HG03066 (cell line): Measurements from ENCODE around the gene WDR89.
"Not testable (repeated sequence)": the region's sequence is repeated elsewhere in the genome, so short reads cannot be mapped to it uniquely, and the experiment has no call there.

Source experiments
- ATAC-seq: cut with Tn5 transposase; IDR thresholded peaks from one replicate; pipeline ENCODE4 v1.9.1; 2021; ENCODE audit warnings: low read depth; ENCODE audit not compliant: unreplicated experiment

WDR89 gene

GRCh38 chr14:63654936-63655335 lies 13.3 kb upstream of the WDR89 start:
- no peak for ATAC-seq

DNA sequence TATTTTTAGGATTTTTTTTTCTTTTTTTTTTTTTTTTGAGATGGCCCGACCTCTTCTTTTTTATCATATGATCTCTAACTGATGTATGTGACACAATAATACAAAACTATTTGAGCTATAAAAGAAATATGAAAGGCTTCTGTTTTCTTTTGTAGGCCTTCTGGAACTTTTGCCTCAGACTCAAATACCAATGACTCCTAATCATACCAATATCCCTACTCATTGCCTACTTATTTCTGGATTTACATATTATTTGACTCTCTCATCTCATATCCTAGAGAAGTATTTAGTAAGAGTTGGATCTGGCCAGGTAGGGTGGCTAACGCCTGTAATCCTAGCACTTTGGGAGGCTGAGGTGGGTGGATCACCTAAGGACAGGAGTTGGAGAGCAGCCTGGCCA lies 12.7 kb upstream of the WDR89 start:
- no peak for ATAC-seq

DNA sequence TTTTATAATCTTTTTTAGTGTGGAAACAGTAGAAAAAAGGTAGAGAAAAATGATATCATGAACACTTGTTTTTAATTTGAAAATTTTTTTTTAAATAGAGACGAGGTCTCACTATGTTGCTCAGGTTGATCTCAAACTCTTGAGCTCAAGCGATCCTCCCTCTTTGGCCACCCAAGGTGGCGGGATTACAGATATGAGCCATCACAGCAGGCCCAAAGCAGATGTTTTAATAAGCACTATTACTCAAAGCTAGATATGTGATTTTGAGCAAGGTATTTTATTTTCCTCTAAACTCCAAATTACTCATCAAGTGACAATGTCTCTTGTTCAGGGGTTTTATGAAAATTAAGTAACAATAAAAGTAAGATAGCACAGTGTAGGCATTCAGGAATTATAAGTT lies 10.7 kb upstream of the WDR89 start:
- ATAC-seq, result no peak

DNA sequence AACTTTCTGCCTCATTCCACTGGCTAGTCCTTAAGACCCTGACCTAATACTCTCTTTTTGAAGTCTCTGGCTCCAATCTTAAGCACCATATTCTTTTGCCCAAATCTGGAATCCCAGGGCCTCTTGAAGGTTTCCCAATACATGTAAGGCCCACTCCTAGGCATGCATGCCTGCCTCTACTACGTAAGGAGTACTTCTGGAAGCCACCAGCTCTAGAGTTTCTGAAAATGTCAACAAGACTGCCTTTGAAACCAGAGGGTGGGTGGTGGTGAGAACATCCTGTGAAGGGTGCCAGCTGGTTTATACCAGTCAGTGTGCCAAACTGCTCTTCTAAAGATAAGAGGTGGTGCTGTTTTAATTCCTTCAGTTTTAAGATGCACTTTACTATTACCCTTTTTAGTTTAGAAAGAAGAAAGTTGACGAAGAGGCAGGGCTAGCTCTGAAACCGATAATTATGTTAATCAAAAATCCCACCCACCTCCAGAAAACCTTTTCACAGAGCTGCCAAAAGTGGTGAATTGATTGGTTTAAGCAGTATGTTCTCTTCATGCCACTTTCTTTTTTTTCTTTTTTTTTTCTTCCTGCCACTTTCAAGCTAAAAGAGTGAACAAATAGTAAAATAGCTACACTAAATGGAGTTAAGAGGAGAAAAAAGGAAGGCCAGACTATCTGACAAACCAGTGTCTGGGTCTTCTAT lies 8.7 kb upstream of the WDR89 start:
- ATAC-seq, result peak; percentile 51

DNA sequence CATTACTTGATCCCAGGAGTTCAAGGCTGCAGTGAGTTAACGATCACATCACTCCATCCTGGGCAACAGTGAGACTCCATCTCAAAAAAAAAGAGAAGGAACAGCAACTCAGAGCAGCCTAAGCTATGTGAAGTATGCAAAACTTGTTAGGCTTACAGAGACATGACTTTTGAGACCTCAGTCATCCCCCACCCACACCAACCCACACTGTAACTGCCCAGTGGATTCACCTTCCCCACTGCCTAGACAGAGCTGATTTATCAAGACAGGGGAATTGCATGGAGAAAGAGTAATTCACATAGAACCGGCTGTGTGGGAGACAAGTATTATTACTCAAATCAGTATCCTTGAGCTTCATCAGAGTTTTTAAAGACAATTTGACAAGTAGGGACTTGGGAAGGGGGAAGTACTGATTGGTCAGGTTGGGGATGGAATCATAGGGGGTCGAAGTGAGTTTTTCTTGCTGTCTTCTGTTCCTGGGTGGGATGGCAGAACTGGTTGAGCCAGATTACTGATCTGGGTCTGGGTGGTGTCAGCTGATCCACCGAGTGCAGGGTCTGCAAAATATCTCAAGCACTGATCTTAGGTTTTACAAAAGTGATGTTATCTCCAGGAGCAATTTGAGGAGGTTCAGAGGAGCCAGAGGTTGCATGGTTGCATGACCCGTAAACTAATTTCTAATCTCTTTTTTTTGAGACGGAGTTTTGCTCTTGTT lies 6.2 kb upstream of the WDR89 start:
- ATAC-seq, result no peak

GRCh38 chr14:63644741-63645140 lies 3.1 kb upstream of the WDR89 start:
- no peak for ATAC-seq

DNA sequence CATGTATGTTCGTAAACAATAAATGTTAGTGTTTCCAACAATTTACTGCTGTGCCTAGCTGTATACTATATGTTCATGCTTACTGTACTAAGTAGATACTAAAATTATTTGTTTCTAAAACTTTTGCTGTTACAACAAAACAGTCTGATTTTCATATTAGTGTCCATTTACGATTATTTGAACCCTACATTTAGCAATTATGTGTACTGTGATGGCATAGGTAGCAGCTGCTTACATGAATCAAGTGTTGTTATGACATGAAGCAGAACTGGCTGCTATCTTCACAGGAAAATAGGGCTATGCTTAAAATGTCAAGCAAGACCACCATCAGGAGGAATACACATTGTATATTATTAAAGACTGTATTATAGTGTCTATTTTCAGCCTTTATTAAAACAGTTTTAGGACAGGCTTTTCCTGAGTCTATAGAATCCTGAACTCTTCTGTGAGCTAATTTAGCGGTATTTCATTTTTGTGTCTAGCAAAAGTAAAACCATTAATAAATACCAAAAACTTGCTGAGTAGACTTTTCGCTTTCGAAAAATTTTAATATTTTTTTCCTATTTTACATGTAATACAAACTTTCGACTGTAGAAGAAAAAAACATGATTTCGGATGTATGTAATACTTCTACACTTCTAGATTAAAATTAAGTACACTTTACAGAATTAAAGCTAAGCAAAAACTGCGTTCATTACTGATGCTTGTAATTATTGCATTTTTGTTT lies 1.1 kb upstream of the WDR89 start:
- no peak for ATAC-seq

DNA sequence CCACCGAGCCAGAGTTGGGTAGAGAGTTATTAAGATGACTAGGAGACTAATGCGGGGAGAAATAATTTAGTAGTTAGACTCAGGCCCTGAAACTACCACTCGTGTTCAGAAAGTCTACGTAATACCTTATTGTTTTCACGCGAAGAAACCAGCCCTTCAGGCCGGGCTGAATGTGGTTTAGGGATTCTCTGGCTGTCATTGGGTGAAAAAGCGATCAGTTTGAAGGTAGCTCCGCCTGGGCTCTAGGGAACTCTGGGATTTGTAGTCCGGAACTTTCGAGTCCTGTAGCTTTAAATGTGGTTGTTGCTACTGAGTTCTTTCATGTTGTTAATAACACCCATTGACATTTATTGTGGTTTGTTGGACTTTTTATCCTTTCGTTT lies 549 bp upstream of the WDR89 start:
- peak; percentile 49 for ATAC-seq

DNA sequence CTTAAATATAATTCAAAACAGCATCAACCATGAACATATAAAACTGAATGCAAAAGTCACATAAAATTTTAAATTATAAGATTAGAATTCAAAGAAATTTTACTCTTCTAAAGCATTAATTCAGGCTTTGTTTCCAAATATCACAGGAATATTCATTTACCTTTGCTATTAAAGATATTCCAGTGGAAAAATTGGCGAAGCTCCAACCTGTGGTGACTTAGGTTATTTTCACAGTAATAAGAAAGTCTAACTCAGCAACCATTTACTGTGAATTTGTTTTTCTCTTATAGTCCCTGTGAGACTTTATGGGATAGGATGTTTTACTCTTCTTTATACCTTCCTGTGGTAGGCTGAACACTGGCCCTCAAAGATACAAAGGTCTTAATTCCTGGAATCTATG lies 3.2 kb downstream of the WDR89 start:
- no peak for ATAC-seq

- ATAC-seq, result not testable (repeated sequence)
Measured at GRCh38 chr14:63636094-63636635, 5.5 kb downstream of the WDR89 start.

DNA sequence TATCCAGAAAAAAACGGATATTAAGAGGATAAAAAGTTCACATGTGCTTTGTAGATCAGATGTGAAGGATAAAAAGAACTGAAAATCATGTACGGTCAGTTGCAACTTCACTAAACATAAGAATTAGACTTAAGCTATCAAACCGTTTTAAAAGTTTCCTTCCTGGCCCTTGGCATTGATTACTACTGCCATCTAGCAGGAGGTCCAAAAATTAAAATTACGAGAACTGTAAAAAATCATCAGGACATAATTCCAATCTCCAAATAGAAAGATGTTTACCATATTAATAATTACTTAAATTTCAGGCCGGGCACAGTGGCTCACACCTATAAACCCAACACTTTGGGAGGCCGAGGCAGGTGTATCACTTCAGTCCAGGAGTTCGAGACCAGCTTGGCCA lies 7.9 kb downstream of the WDR89 start:
- no peak for ATAC-seq

DNA sequence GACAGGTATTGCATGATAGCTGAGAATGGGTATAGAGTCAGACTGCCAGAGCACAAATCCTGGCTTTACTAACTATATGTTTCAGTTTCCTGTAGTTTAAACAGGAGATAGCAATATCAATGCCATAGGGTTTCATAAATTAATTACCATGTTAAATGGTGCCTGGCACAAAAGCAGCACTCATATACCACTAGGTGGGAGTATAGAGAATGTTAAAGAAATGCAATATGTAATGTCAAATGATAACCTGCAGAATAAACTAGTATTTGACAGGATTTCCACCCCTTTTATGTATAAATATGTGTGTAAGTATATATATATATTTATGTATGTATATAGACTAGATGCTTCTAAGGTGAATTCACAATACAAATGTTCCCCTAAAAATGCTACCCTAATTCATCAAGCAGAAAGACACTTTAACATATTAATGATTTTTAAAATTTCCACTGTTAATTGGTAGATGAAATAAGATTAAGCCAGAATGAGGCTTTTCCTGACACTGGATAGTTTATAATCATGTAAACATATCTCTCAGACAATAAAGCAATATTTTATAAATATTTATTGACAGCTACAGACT lies 8.6 kb downstream of the WDR89 start:
- no peak for ATAC-seq

GRCh38 chr14:63624701-63625100 lies 17.0 kb downstream of the WDR89 start:
- ATAC-seq, result no peak

DNA sequence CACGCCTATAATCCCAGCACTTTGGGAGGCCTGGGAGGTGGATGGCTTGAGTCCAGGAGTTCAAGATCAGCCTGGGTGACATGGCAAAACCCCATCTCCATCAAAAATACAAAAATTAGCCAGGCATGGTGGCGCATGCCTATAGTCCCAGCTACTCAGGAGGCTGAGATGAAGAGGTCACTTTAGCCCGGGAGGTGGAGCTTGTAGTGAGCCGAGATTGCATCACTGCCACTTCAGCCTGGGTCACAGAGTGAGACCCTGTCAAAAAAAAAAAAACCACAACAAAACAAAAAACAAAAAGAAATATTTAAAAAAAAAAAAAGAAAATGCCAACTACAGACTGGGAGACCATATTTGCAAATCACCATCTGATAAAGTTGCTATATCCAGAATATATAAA lies 17.5 kb downstream of the WDR89 start:
- no peak for ATAC-seq

DNA sequence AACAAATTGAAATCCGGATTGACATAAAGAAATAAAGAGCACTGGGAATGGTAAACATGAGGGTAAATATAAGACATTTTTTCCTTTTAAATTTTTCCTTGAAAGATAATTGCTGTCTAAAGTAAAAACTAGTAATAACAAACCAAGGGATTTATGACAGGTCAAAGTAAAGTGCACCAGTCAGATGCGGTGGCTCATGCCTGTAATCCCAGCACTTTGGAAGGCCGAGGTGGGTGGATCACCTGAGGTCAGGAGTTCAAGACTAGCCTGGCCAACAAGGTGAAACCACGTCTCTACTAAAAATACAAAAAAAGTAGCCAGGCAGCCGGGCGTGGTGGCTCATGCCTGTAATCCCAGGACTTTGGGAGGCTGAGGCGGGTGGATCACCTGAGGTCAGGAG lies 19.7 kb downstream of the WDR89 start:
- ATAC-seq, result not testable (repeated sequence)

GRCh38 chr14:63616015-63616414 lies 25.7 kb downstream of the WDR89 start:
- no peak for ATAC-seq

DNA sequence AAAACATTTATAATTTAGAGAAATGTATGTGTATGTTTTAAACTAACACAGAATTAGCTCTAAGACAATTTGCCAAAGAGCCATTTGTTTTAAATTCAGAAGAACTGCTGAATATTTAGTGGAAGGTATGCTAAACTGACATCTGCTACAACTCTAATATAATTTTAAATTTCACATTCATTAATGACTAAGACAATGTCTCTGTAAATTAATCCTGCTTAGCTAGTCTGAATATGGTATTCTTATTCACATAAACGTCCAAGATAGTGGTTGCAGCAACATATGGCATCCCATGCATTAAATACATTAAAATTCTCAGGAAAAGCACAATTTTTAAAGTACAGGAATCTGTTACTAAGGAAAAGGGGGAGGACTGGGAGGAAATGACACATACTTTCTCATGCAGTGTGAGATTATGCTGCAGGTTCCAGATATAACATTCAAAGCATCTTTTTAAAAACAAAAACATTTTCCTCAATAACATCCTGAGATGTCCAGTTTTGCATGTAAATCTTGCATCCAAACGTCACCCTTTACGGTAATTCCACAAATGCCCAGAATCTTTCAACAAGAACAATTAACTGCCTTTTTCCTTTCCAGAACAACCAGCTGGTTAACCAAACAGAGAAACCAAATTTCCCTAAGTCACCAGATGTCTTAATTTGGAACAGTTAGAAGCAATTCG lies 26.9 kb downstream of the WDR89 start:
- no peak for ATAC-seq

DNA sequence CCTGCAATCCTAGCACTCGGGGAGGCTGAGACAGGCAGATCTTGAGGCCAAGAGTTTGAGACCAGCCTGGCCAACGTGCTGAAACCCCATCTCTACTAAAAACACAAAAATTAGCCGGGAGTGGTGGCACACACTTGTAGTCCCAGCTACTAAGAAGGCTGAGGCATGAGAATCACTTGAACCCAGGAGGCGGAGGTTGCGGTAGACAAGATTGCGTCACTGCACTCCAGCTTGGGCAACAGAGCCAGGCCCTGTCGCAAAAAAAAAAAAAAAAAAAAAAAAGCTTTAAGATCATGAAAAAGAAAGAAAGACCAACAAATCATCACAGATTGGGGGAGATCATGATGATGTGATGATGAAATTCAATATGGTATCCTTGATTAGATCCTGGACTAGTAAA lies 30.6 kb downstream of the WDR89 start:
- no peak for ATAC-seq

DNA sequence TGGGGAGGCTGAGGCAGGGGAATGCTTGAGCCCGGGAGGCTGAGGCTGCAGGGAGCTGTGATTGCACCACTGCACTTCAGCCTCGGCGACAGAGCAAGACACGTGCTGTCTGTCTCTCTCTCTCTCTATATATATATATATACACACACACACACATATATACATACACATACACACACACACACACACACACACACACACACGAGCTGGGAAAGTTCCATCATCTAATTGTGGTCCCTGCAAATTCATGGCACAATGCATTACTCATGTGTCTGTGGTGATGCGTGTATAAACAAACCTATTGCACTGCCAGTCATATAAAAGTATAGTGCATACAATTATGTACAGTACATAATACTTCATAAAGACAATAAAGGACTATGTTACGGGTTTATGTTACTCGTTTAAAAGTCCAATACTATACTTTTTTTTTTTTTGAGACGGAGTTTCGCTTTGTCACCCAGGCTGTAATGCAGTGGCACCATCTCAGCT lies 36.6 kb downstream of the WDR89 start:
- ATAC-seq, result no peak

GRCh38 chr14:63604626-63605025 lies 37.0 kb downstream of the WDR89 start:
- ATAC-seq, result no peak
